Immature natural killer cell (primary cell): Measurements from ENCODE around the gene PCIF1. TPM values are rescaled to one million over a fixed set of nuclear protein-coding genes. Genes with fewer than 3 reads are reported as not detected.
"Not testable (repeated sequence)": the region's sequence is repeated elsewhere in the genome, so short reads cannot be mapped to it uniquely, and the experiment has no call there.

ENCODE experiments used
- DNase-seq, 3 donors: peaks; one replicate each; pipeline ENCODE4 v3.0.0; 2022; ENCODE audit warnings: mixed read lengths in 1 of 3
- H3K27ac Mint-ChIP-seq, 6 donors: one replicate each; pipeline ENCODE4 v1.8.0; 2020; ENCODE audit warnings: mixed read lengths in 6 of 6, mild to moderate bottlenecking in 5 of 6, inconsistent platforms in 4 of 6, moderate library complexity in 3 of 6
- H3K27me3 Mint-ChIP-seq, 3 donors: one replicate each; pipeline ENCODE4 v1.8.0; 2020 to 2021; ENCODE audit warnings: low read depth in 3 of 3, mild to moderate bottlenecking in 3 of 3, mixed read lengths in 3 of 3, moderate library complexity in 3 of 3, inconsistent platforms in 1 of 3
- H3K36me3 Mint-ChIP-seq, 3 donors: one replicate each; pipeline ENCODE4 v1.8.0; 2020; ENCODE audit warnings: mixed read lengths in 3 of 3, inconsistent platforms in 2 of 3, mild to moderate bottlenecking in 2 of 3
- H3K4me1 Mint-ChIP-seq, 2 donors: one replicate each; pipeline ENCODE4 v1.8.0; 2020; ENCODE audit warnings: inconsistent platforms in 2 of 2, mild to moderate bottlenecking in 2 of 2, mixed read lengths in 2 of 2, moderate library complexity in 1 of 2
- H3K4me3 Mint-ChIP-seq, 5 donors: one replicate each; pipeline ENCODE4 v1.8.0; 2020; ENCODE audit warnings: mild to moderate bottlenecking in 5 of 5, mixed read lengths in 5 of 5, inconsistent platforms in 3 of 5, moderate library complexity in 3 of 5
- H3K9me3 Mint-ChIP-seq, 6 donors: one replicate each; pipeline ENCODE4 v1.8.0; 2020; ENCODE audit warnings: mild to moderate bottlenecking in 6 of 6, mixed read lengths in 6 of 6, inconsistent platforms in 4 of 6, moderate library complexity in 3 of 6
- polyA plus RNA-seq, 3 donors: library from polyadenylated mRNA; unstranded; fragments of 300-500 nt; fragmentation: Illumina TruSeq; gene quantifications; one replicate each; pipeline ENCODE4 v1.2.3, GENCODE V29; 2021

Gene PCIF1
- polyA plus RNA-seq, 3 donors from 2014 or later: 78.4 to 93.4 (median 83.0) TPM

DNA sequence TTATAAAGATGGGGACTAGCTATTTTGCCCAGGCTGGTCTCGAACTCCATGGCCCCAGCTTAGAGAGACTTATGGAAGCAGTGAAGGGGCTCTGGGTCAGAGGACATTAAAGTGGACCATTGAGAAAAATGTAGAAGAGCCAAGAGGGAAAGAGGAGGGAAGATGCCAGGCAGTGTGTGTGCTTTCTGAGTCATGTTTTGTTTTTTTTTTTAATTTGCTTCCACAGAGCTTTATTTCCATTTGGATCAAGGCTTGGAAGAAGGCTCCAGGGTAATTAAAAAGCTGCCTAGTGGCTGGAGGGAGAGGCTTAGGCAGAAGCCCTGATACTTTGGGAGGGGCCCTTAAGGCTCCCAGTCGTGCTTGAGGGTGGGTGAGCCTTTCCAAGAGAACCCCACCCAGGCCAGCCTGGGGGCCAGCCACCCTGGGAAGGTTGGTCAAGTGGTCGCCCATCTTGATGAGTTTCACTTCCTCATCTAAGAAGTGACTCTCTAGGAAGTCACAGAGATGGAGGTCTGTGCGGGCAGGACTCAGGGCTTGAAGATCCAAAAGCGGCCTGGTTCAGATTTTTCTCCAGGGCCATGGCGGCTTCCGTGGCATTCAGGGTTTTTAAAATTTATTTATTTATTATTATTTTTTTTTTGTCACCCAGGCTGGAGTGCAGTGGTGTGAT, 40.5 kb downstream of the PCIF1 start:
- DNase-seq: no peak
- Mint-ChIP-seq H3K36me3 (peaks cover 0 to 6% (median 0%) of the 10 kb centered on the region in 3 donors), H3K9me3 (no peaks in the 10 kb centered on the region), H3K27ac (no peak overlapping the region), H3K4me3 (no peak overlapping the region), H3K27me3 (peaks cover 11 to 19% (median 14%) of the 10 kb centered on the region in 3 donors), H3K4me1 (peaks cover 18 to 20% of the 10 kb centered on the region in 2 donors)

GRCh38 chr20:45975686-45976085, 41.2 kb downstream of the PCIF1 start:
- no peak overlapping the region for H3K27ac Mint-ChIP-seq
- no peak for DNase-seq

GRCh38 chr20:45976086-45976485, 41.6 kb downstream of the PCIF1 start:
- Mint-ChIP-seq H3K36me3 (peaks cover 0 to 6% (median 0%) of the 10 kb centered on the region in 3 donors), H3K27me3 (peaks cover 14 to 19% (median 14%) of the 10 kb centered on the region in 3 donors), H3K4me3 (no peak overlapping the region), H3K27ac (peak overlapping the region in 1 of 6 donors; percentile 7), H3K4me1 (peaks cover 10% of the 10 kb centered on the region in 2 donors), H3K9me3 (no peaks in the 10 kb centered on the region)
- no peak for DNase-seq

More at GRCh38 chr20:45975686-45976085, 41.2 kb downstream of the PCIF1 start:
- H3K4me1 Mint-ChIP-seq: peaks cover 13 to 14% of the 10 kb centered on the region in 2 donors
- no peak overlapping the region for H3K4me3 Mint-ChIP-seq
- H3K27me3 Mint-ChIP-seq: peaks cover 14 to 19% (median 14%) of the 10 kb centered on the region in 3 donors
- H3K9me3 Mint-ChIP-seq: no peaks in the 10 kb centered on the region
- peaks cover 0 to 6% (median 0%) of the 10 kb centered on the region in 3 donors for H3K36me3 Mint-ChIP-seq

GRCh38 chr20:45981261-45981660, 46.8 kb downstream of the PCIF1 start:
- H3K4me1 Mint-ChIP-seq: no peaks in the 10 kb centered on the region
- no peak overlapping the region for H3K27ac Mint-ChIP-seq
- H3K27me3 Mint-ChIP-seq: peaks cover 1 to 8% (median 2%) of the 10 kb centered on the region in 3 donors
- H3K9me3 Mint-ChIP-seq: no peaks in the 10 kb centered on the region
- H3K36me3 Mint-ChIP-seq: no peaks in the 10 kb centered on the region
- no peak overlapping the region for H3K4me3 Mint-ChIP-seq
- no peak for DNase-seq

DNA sequence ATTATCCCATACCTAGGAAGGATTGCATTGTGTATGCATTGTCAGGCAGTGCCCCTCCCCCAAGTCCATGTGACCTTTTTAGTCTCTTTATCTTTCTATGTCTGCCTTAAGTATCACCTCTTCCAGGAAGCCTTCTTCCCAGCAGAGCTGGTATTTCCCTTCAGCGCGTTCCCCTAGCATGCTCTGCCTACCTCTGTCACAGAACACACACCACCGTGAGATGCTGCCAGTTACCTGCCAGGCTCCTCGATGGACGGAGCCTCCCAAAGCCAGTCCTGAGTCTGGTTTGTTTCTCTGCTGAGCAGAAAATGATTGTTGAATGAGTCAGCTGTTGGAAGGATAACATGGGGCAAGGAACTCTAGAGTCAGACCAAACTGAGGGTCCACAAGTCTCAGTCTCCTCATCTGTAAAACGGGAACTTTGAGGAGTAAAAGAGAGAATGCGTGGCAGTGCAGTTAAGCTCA, 48.8 kb downstream of the PCIF1 start:
- H3K4me1 Mint-ChIP-seq: no peaks in the 10 kb centered on the region
- H3K36me3 Mint-ChIP-seq: no peaks in the 10 kb centered on the region
- no peak overlapping the region for H3K4me3 Mint-ChIP-seq
- no peak overlapping the region for H3K27ac Mint-ChIP-seq
- no peak for DNase-seq
- H3K9me3 Mint-ChIP-seq: no peaks in the 10 kb centered on the region
- peaks cover 0 to 10% (median 3%) of the 10 kb centered on the region in 3 donors for H3K27me3 Mint-ChIP-seq

DNA sequence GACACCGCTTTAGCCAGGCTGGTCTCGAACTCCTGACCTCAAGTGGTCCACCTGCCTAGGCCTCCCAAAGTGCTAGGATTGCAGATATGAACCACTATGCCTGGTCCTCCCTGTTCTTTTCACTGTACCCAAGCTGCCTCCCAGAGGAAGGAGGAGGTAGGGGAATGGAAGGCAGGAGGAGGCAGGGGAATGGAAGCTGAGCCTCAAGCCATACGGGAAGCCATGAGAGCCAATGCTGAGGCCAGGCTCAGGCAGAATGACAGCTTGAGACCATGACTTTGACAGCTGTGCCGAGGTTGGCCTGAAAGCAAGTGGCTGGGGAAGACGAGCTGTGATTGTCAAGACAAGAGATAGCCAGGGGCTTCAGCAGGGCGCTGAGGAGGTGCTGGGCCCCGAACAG, 51.1 kb downstream of the PCIF1 start:
- H3K4me3 Mint-ChIP-seq: no peak overlapping the region
- peak overlapping the region in 1 of 6 donors; percentile 7 for H3K27ac Mint-ChIP-seq
- no peaks in the 10 kb centered on the region for H3K9me3 Mint-ChIP-seq
- DNase-seq: no peak
- no peaks in the 10 kb centered on the region for H3K36me3 Mint-ChIP-seq
- H3K27me3 Mint-ChIP-seq: peaks cover 3 to 8% (median 6%) of the 10 kb centered on the region in 3 donors
- no peaks in the 10 kb centered on the region for H3K4me1 Mint-ChIP-seq

- H3K27me3 Mint-ChIP-seq: peaks cover 4 to 8% (median 6%) of the 10 kb centered on the region in 3 donors
- H3K4me3 Mint-ChIP-seq: no peak overlapping the region
- peaks cover 3 to 7% of the 10 kb centered on the region in 2 donors for H3K4me1 Mint-ChIP-seq
- no peak overlapping the region for H3K27ac Mint-ChIP-seq
- no peaks in the 10 kb centered on the region for H3K9me3 Mint-ChIP-seq
- DNase-seq: peak; percentile 73 to 76 (median 74)
- no peaks in the 10 kb centered on the region for H3K36me3 Mint-ChIP-seq
These were observed 52.8 kb downstream of the PCIF1 start for GRCh38 chr20:45987108-45987780.

- not testable (repeated sequence) for DNase-seq, H3K36me3 Mint-ChIP-seq, H3K27ac Mint-ChIP-seq, H3K9me3 Mint-ChIP-seq, H3K4me3 Mint-ChIP-seq, H3K4me1 Mint-ChIP-seq, H3K27me3 Mint-ChIP-seq
These were observed 54.3 kb downstream of the PCIF1 start for GRCh38 chr20:45988830-45989229.

DNA sequence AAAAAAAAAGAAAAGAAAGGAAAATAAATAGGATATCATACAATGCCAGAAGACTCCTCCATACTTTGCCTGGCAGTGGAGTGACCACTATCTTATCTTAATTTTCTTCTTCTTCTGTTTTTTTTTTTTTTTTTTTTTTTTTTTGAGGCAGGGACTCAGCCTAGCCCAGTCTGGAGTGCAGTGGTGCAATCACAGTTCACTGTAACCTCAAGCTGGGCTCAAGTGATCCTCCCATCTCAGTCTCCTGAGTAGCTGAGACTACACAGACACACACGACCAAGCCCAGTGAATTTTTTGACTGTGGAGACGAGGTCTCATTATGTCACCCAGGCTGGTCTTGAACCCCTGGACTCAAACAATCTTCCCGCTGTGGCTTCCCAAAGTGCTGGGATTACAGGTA, 57.1 kb downstream of the PCIF1 start:
- Mint-ChIP-seq H3K9me3 (no peaks in the 10 kb centered on the region), H3K4me3 (no peak overlapping the region), H3K27me3 (peaks cover 5 to 10% (median 6%) of the 10 kb centered on the region in 3 donors), H3K27ac (no peak overlapping the region), H3K36me3 (no peaks in the 10 kb centered on the region), H3K4me1 (peaks cover 8 to 9% of the 10 kb centered on the region in 2 donors)
- DNase-seq: no peak

GRCh38 chr20:45993197-45993951, 58.9 kb downstream of the PCIF1 start:
- H3K36me3 Mint-ChIP-seq: no peaks in the 10 kb centered on the region
- H3K27ac Mint-ChIP-seq: no peak overlapping the region

DNA sequence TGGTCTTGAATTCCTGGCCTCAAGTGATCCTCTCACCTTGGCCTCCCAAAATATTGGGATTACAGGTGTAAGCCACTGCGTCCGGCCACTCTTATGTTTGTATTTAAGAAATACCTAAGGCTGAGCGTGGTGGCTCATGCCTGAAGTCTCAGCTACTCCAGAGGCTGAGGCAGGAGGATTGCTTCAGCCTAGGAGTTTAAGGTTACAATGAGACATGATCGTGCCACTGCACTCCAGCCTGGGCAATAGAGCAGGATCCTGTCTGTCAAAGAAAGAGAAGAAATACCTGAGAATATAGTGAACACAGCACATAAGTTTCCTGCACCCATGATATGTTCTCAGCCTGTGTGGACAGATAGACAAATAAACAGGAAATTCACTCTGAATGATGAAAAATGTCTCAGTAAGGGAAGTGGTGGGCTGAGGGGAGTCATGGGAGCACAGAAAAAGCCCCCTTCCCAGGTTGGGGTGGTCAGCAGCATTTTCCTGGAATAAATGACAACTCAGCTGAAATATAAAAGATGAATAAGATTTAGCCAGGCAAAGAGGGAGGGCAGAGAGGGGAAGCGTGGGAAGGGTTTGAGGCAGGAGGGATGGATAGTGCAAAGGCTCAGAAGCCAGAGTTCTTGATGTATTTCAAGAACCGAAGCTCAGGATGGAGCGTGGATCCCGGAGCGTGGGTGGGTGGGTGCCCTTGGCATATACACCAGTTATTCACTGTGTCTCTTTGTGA, 60.4 kb downstream of the PCIF1 start:
- Mint-ChIP-seq H3K27me3 (peaks cover 7 to 19% (median 9%) of the 10 kb centered on the region in 3 donors), H3K4me1 (peaks cover 15 to 24% of the 10 kb centered on the region in 2 donors), H3K9me3 (no peaks in the 10 kb centered on the region), H3K4me3 (peak overlapping the region in 1 of 5 donors; percentile 7), H3K27ac (no peak overlapping the region), H3K36me3 (peaks cover 0 to 6% (median 0%) of the 10 kb centered on the region in 3 donors)
- no peak for DNase-seq

More at GRCh38 chr20:45993197-45993951, 58.9 kb downstream of the PCIF1 start:
- Mint-ChIP-seq H3K27me3 (peaks cover 9 to 10% (median 10%) of the 10 kb centered on the region in 3 donors), H3K4me3 (no peak overlapping the region), H3K9me3 (no peaks in the 10 kb centered on the region), H3K4me1 (peaks cover 8 to 9% of the 10 kb centered on the region in 2 donors)
- DNase-seq: no peak

- H3K27ac Mint-ChIP-seq: peak overlapping the region in 1 of 6 donors; percentile 35
- H3K4me3 Mint-ChIP-seq, H3K36me3 Mint-ChIP-seq, DNase-seq, H3K9me3 Mint-ChIP-seq: not testable (repeated sequence)
- peaks cover 19 to 31% of the 10 kb centered on the region in 2 donors for H3K4me1 Mint-ChIP-seq
- peaks cover 6 to 16% (median 7%) of the 10 kb centered on the region in 3 donors for H3K27me3 Mint-ChIP-seq
These were observed 61.1 kb downstream of the PCIF1 start for GRCh38 chr20:45995495-45996097.

GRCh38 chr20:45997187-45997586, 62.7 kb downstream of the PCIF1 start:
- peaks cover 5 to 15% (median 7%) of the 10 kb centered on the region in 3 donors for H3K27me3 Mint-ChIP-seq
- peaks cover 0 to 6% (median 0%) of the 10 kb centered on the region in 3 donors for H3K36me3 Mint-ChIP-seq
- no peak overlapping the region for H3K4me3 Mint-ChIP-seq
- no peak overlapping the region for H3K27ac Mint-ChIP-seq
- no peaks in the 10 kb centered on the region for H3K9me3 Mint-ChIP-seq
- DNase-seq: no peak
- peaks cover 21 to 27% of the 10 kb centered on the region in 2 donors for H3K4me1 Mint-ChIP-seq
